ENCODE data around the gene CSTPP1.
A peak's percentile ranks its signal among the peaks of the same experiment; 100 is the strongest.
"Not testable (repeated sequence)": the region's sequence is repeated elsewhere in the genome, so short reads cannot be mapped to it uniquely, and the experiment has no call there.

The CSTPP1 gene

GRCh38 chr11:46913484-46913883 is 23.1 kb upstream of the CSTPP1 start:
- DNase-seq: no peak

GRCh38 chr11:46914363-46914762 is 22.2 kb upstream of the CSTPP1 start:
- DNase-seq: peak; percentile 88

GRCh38 chr11:46914910-46915309 is 21.7 kb upstream of the CSTPP1 start:
- no peak for DNase-seq

- DNase-seq: peak; percentile 67
These were observed 20.1 kb upstream of the CSTPP1 start for GRCh38 chr11:46916286-46917108.

- no peak for DNase-seq
These were observed 19.3 kb upstream of the CSTPP1 start for GRCh38 chr11:46917109-46917761.

GRCh38 chr11:46917762-46918082 is 18.8 kb upstream of the CSTPP1 start:
- DNase-seq: no peak

- no peak for DNase-seq
These were observed 18.3 kb upstream of the CSTPP1 start, which contains the start of gene LRP4 for GRCh38 chr11:46918083-46918787. LRP4 (minus strand) TSS chr11:46918550; CDS start chr11:46918379, 171 bp downstream.

GRCh38 chr11:46918788-46919513 is 17.6 kb upstream of the CSTPP1 start:
- DNase-seq: no peak

- peak; percentile 96 for DNase-seq
These were observed 15.8 kb upstream of the CSTPP1 start for GRCh38 chr11:46920755-46921154.

GRCh38 chr11:46927928-46928327 is 8.6 kb upstream of the CSTPP1 start:
- DNase-seq: not testable (repeated sequence)

- not testable (repeated sequence) for DNase-seq
These were observed 7.9 kb upstream of the CSTPP1 start for GRCh38 chr11:46928701-46929100.

GRCh38 chr11:46930089-46930488 is 6.5 kb upstream of the CSTPP1 start:
- DNase-seq: peak; percentile 74

GRCh38 chr11:46942172-46942571 is 5.6 kb downstream of the CSTPP1 start:
- DNase-seq: no peak

GRCh38 chr11:46944356-46945075 is 8.0 kb downstream of the CSTPP1 start:
- no peak for DNase-seq

GRCh38 chr11:46947399-46948077 is 11.0 kb downstream of the CSTPP1 start:
- DNase-seq: no peak

GRCh38 chr11:46948378-46949131 is 12.0 kb downstream of the CSTPP1 start:
- DNase-seq: peak; percentile 49

GRCh38 chr11:46949297-46949696 is 12.7 kb downstream of the CSTPP1 start:
- DNase-seq: no peak

- no peak for DNase-seq
These were observed 15.3 kb downstream of the CSTPP1 start for GRCh38 chr11:46951864-46952263.

- no peak for DNase-seq
These were observed 16.0 kb downstream of the CSTPP1 start for GRCh38 chr11:46952553-46952952.

GRCh38 chr11:46953093-46953492 is 16.5 kb downstream of the CSTPP1 start:
- DNase-seq: no peak

- DNase-seq: no peak
These were observed 22.2 kb downstream of the CSTPP1 start for GRCh38 chr11:46958777-46959176.
